ENCODE data around the gene F12.
"Not testable (repeated sequence)": the region's sequence is repeated elsewhere in the genome, so short reads cannot be mapped to it uniquely, and the experiment has no call there.

Gene F12

DNA sequence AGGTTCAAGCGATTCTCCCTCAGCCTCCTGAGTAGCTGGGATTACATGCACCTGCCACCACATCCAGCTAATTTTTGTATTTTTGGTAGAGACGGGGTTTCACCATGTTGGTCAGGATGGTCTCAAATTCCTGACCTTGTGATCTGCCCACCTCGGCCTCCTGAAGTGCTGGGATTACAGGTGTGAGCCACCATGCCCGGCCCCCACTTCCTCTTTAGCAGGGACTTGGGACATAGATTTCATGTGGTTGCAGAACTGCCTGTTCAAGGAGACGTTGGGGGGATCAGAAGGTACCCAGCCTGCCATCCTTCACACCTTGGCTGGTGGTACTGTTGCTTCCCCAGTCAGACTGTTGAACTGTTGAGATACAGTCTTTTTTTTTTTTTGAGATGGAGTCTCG is 7.7 kb upstream of the F12 start:
- DNase-seq (ENCODE audit: extremely low read depth in 1 of 2, low read depth in 1 of 2) = not testable (repeated sequence)

DNA sequence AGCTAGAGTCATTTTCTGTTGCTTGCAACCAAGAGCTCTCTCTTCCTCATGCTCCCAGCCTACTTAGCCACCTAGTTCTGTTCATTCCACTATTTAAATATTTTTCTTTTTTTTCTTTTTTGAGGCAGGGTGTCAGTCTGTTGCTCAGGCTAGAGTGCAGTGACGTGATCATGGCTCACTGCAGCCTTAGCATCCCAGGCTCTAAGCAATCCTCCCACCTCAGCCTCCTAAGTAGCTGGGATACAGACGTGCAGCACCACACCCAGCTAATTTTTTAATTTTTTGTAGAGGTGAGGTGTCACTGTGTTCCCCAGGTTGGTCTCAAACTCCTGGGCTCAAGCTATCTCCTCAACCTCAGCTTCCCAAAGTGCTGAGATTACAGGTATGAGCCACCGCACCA is 5.1 kb upstream of the F12 start:
- no peak for DNase-seq (ENCODE audit: extremely low read depth in 1 of 2, low read depth in 1 of 2)

- no peak for DNase-seq (ENCODE audit: extremely low read depth in 1 of 2, low read depth in 1 of 2)
These were observed 3.4 kb upstream of the F12 start for GRCh38 chr5:177412603-177413233.

GRCh38 chr5:177410575-177410974 is 1.2 kb upstream of the F12 start:
- no peak for DNase-seq (ENCODE audit: extremely low read depth in 1 of 2, low read depth in 1 of 2)

DNA sequence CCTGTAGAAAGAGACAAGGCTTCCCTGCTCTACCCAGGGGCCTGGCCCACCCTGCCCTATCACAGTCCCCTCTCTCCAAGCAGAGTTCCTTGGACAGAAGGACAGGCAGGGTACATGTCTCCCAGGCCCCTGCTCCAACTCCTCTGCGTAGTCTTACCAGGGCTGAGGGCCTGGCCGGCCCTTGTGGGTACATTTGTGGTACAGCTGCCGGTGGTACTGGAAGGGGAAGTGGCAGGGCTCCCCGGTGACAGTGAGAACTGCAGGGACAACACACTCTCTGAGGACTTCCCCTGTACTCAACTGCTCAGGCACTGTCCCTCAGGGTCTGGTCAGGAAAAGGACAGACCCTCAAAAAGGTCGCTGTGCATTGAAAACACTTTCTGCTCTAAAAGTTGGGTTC is 3.6 kb downstream of the F12 start:
- DNase-seq (ENCODE audit: extremely low read depth in 1 of 2, low read depth in 1 of 2) = no peak

GRCh38 chr5:177405312-177405711 is 4.1 kb downstream of the F12 start:
- DNase-seq (ENCODE audit: extremely low read depth in 1 of 2, low read depth in 1 of 2) = no peak

GRCh38 chr5:177404641-177405179 is 4.7 kb downstream of the F12 start:
- DNase-seq (ENCODE audit: extremely low read depth in 1 of 2, low read depth in 1 of 2) = no peak

- peak; percentile 66 to 75 for DNase-seq (ENCODE audit: extremely low read depth in 1 of 2, low read depth in 1 of 2)
These were observed 5.3 kb downstream of the F12 start for GRCh38 chr5:177403792-177404640.

DNA sequence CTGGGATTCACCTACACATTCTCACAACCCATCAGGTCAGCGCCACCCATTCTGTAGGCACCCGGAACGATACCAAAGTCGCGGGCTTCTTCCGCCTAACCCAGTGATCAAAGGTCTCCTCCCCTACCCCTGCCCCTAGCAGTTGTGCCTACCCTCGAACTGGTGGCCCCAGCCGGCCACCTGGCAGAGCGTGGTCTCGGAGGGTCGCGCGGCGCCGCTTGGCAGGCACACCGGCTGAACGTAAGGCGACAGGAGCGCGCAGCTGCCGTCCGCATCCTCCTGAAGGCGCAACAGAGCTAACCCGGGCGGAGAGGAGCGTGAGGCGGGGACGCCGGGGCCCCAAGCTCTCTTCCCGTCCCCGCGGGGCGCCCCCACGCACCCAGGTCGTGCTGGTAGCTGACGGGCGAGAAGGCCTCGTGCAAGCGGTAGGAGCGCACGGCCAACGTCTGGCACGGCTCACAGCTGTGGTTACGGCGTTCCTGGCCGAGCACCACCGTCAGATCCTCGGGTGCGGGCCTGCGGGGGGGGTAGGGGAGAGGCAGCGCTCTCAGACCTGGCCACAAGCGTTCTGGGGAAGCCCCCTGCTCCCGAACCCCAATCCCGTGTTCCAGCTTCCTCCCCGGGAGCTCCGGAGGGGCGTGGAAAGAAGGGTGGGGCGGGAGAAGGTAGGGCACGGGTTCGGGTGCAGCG is 6.1 kb downstream of the F12 start:
- peak in 1 of 2 donors; percentile 25 for DNase-seq (ENCODE audit: extremely low read depth in 1 of 2, low read depth in 1 of 2)

GRCh38 chr5:177402271-177403043 is 6.9 kb downstream of the F12 start:
- DNase-seq (ENCODE audit: extremely low read depth in 1 of 2, low read depth in 1 of 2) = peak; percentile 32 to 51

GRCh38 chr5:177399997-177400868 is 9.1 kb downstream of the F12 start, which contains the start of gene PFN3:
PFN3 (minus strand) TSS chr5:177400661; CDS start chr5:177400576, 85 bp downstream.
- DNase-seq (ENCODE audit: extremely low read depth in 1 of 2, low read depth in 1 of 2) = no peak

- no peak for DNase-seq (ENCODE audit: extremely low read depth in 1 of 2, low read depth in 1 of 2)
These were observed 11.4 kb downstream of the F12 start for GRCh38 chr5:177397875-177398390.

- no peak for DNase-seq (ENCODE audit: extremely low read depth in 1 of 2, low read depth in 1 of 2)
These were observed 12.6 kb downstream of the F12 start for GRCh38 chr5:177396807-177397206.

GRCh38 chr5:177396078-177396477 is 13.3 kb downstream of the F12 start:
- DNase-seq (ENCODE audit: extremely low read depth in 1 of 2, low read depth in 1 of 2) = no peak

DNA sequence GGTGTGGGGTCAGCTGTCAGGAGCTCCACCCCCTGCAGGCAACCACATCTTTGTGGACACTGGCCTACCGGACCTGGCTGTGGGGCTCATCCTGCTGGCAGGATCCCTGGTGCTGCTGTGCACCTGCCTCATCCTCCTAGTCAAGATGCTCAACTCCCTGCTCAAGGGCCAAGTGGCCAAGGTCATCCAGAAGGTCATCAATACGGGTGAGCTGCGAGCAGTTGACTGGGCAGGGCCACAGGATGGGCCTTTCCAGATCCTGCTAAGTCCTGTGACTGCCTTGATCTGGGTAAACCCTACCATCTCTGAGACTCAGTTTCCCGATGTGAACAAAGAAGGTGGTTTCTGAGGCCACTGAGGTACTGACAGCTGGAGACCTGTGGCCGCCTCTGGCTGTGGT is 15.4 kb downstream of the F12 start:
- no peak for DNase-seq (ENCODE audit: extremely low read depth in 1 of 2, low read depth in 1 of 2)

- no peak for DNase-seq (ENCODE audit: extremely low read depth in 1 of 2, low read depth in 1 of 2)
These were observed 16.1 kb downstream of the F12 start for GRCh38 chr5:177393206-177393765.

GRCh38 chr5:177392765-177393164 is 16.6 kb downstream of the F12 start:
- DNase-seq (ENCODE audit: extremely low read depth in 1 of 2, low read depth in 1 of 2) = no peak

GRCh38 chr5:177390363-177391300 is 18.7 kb downstream of the F12 start:
- peak; percentile 67 to 76 for DNase-seq (ENCODE audit: extremely low read depth in 1 of 2, low read depth in 1 of 2)

All from activated CD8-positive, alpha-beta memory T cell treated with anti-CD3 and anti-CD28 coated beads for 1 hour (primary cell).